Measurements from ENCODE around the gene NDP. TPM values are rescaled to one million over a fixed set of nuclear protein-coding genes. Genes with fewer than 3 reads are reported as not detected.

NDP gene
- polyA plus RNA-seq, 1 donor: 0.54 TPM

- no peaks in the 10 kb centered on the region for H3K4me1 ChIP-seq (ENCODE audit: control insufficient read depth, insufficient read depth, low read length)
- WGBS (ENCODE audit: insufficient coverage, low lambda C conversion rate): no CpG with 5 or more reads among the region's 3 CpGs
- H3K4me3 ChIP-seq (ENCODE audit: low read length): no peak overlapping the region
- H3K27ac ChIP-seq (ENCODE audit: low read length): no peak overlapping the region
- H3K27me3 ChIP-seq (ENCODE audit: control insufficient read depth, insufficient read depth, low read length): no peaks in the 10 kb centered on the region
- DNase-seq: no peak
- no peaks in the 10 kb centered on the region for H3K9me3 ChIP-seq (ENCODE audit: control insufficient read depth, low read depth, low read length)
- H3K36me3 ChIP-seq (ENCODE audit: control insufficient read depth, insufficient read depth, low read length): no peaks in the 10 kb centered on the region
Measured at GRCh38 chrX:44003975-44004374, 30.8 kb upstream of the NDP start.

GRCh38 chrX:44002567-44002966, 29.4 kb upstream of the NDP start:
- WGBS (ENCODE audit: insufficient coverage, low lambda C conversion rate): no CpG with 5 or more reads among the region's 1 CpG
- Histone ChIP-seq H3K36me3 (ENCODE audit: control insufficient read depth, insufficient read depth, low read length) (no peaks in the 10 kb centered on the region), H3K27ac (ENCODE audit: low read length) (no peak overlapping the region), H3K27me3 (ENCODE audit: control insufficient read depth, insufficient read depth, low read length) (no peaks in the 10 kb centered on the region), H3K4me3 (ENCODE audit: low read length) (no peak overlapping the region), H3K9me3 (ENCODE audit: control insufficient read depth, low read depth, low read length) (no peaks in the 10 kb centered on the region), H3K4me1 (ENCODE audit: control insufficient read depth, insufficient read depth, low read length) (no peaks in the 10 kb centered on the region)
- DNase-seq: no peak

GRCh38 chrX:43998374-43998773, 25.2 kb upstream of the NDP start:
- no peaks in the 10 kb centered on the region for H3K9me3 ChIP-seq (ENCODE audit: control insufficient read depth, low read depth, low read length)
- DNase-seq: no peak
- no CpG with 5 or more reads among the region's 1 CpG for WGBS (ENCODE audit: insufficient coverage, low lambda C conversion rate)

GRCh38 chrX:43996491-43996890, 23.3 kb upstream of the NDP start:
- H3K36me3 ChIP-seq (ENCODE audit: control insufficient read depth, insufficient read depth, low read length): no peaks in the 10 kb centered on the region
- no peak for DNase-seq
- H3K4me1 ChIP-seq (ENCODE audit: control insufficient read depth, insufficient read depth, low read length): no peaks in the 10 kb centered on the region
- no CpG with 5 or more reads among the region's 2 CpGs for WGBS (ENCODE audit: insufficient coverage, low lambda C conversion rate)
- no peak overlapping the region for H3K4me3 ChIP-seq (ENCODE audit: low read length)
- H3K27ac ChIP-seq (ENCODE audit: low read length): no peak overlapping the region
- H3K27me3 ChIP-seq (ENCODE audit: control insufficient read depth, insufficient read depth, low read length): no peaks in the 10 kb centered on the region
- no peaks in the 10 kb centered on the region for H3K9me3 ChIP-seq (ENCODE audit: control insufficient read depth, low read depth, low read length)

More at GRCh38 chrX:43998374-43998773, 25.2 kb upstream of the NDP start:
- Histone ChIP-seq H3K36me3 (ENCODE audit: control insufficient read depth, insufficient read depth, low read length) (no peaks in the 10 kb centered on the region), H3K27ac (ENCODE audit: low read length) (no peak overlapping the region), H3K4me1 (ENCODE audit: control insufficient read depth, insufficient read depth, low read length) (no peaks in the 10 kb centered on the region), H3K27me3 (ENCODE audit: control insufficient read depth, insufficient read depth, low read length) (no peaks in the 10 kb centered on the region), H3K4me3 (ENCODE audit: low read length) (no peak overlapping the region)

- DNase-seq: no peak
- Histone ChIP-seq H3K4me3 (ENCODE audit: low read length) (no peak overlapping the region), H3K27me3 (ENCODE audit: control insufficient read depth, insufficient read depth, low read length) (no peaks in the 10 kb centered on the region), H3K36me3 (ENCODE audit: control insufficient read depth, insufficient read depth, low read length) (no peaks in the 10 kb centered on the region), H3K27ac (ENCODE audit: low read length) (no peak overlapping the region), H3K4me1 (ENCODE audit: control insufficient read depth, insufficient read depth, low read length) (no peaks in the 10 kb centered on the region), H3K9me3 (ENCODE audit: control insufficient read depth, low read depth, low read length) (no peaks in the 10 kb centered on the region)
- WGBS (ENCODE audit: insufficient coverage, low lambda C conversion rate): no CpG with 5 or more reads among the region's 5 CpGs
Measured at GRCh38 chrX:43986083-43986482, 12.9 kb upstream of the NDP start.

GRCh38 chrX:43985511-43985910, 12.3 kb upstream of the NDP start:
- no CpG with 5 or more reads among the region's 2 CpGs for WGBS (ENCODE audit: insufficient coverage, low lambda C conversion rate)

GRCh38 chrX:43978226-43978625, 5.0 kb upstream of the NDP start:
- no peaks in the 10 kb centered on the region for H3K9me3 ChIP-seq (ENCODE audit: control insufficient read depth, low read depth, low read length)
- no CpG with 5 or more reads among the region's 3 CpGs for WGBS (ENCODE audit: insufficient coverage, low lambda C conversion rate)
- no peak overlapping the region for H3K27ac ChIP-seq (ENCODE audit: low read length)
- H3K4me3 ChIP-seq (ENCODE audit: low read length): no peak overlapping the region
- no peaks in the 10 kb centered on the region for H3K4me1 ChIP-seq (ENCODE audit: control insufficient read depth, insufficient read depth, low read length)
- no peak for DNase-seq
- no peaks in the 10 kb centered on the region for H3K27me3 ChIP-seq (ENCODE audit: control insufficient read depth, insufficient read depth, low read length)
- H3K36me3 ChIP-seq (ENCODE audit: control insufficient read depth, insufficient read depth, low read length): no peaks in the 10 kb centered on the region

More at GRCh38 chrX:43985511-43985910, 12.3 kb upstream of the NDP start:
- Histone ChIP-seq H3K4me3 (ENCODE audit: low read length) (no peak overlapping the region), H3K27me3 (ENCODE audit: control insufficient read depth, insufficient read depth, low read length) (no peaks in the 10 kb centered on the region), H3K27ac (ENCODE audit: low read length) (no peak overlapping the region), H3K9me3 (ENCODE audit: control insufficient read depth, low read depth, low read length) (no peaks in the 10 kb centered on the region), H3K36me3 (ENCODE audit: control insufficient read depth, insufficient read depth, low read length) (no peaks in the 10 kb centered on the region), H3K4me1 (ENCODE audit: control insufficient read depth, insufficient read depth, low read length) (no peaks in the 10 kb centered on the region)
- no peak for DNase-seq

GRCh38 chrX:43976205-43976604, 3.0 kb upstream of the NDP start:
- no peak for DNase-seq

GRCh38 chrX:43975796-43976195, 2.6 kb upstream of the NDP start:
- no peaks in the 10 kb centered on the region for H3K4me1 ChIP-seq (ENCODE audit: control insufficient read depth, insufficient read depth, low read length)
- no peaks in the 10 kb centered on the region for H3K9me3 ChIP-seq (ENCODE audit: control insufficient read depth, low read depth, low read length)
- no peaks in the 10 kb centered on the region for H3K36me3 ChIP-seq (ENCODE audit: control insufficient read depth, insufficient read depth, low read length)
- no peaks in the 10 kb centered on the region for H3K27me3 ChIP-seq (ENCODE audit: control insufficient read depth, insufficient read depth, low read length)
- no peak for DNase-seq
- WGBS (ENCODE audit: insufficient coverage, low lambda C conversion rate): no CpG with 5 or more reads among the region's 5 CpGs
- no peak overlapping the region for H3K27ac ChIP-seq (ENCODE audit: low read length)
- no peak overlapping the region for H3K4me3 ChIP-seq (ENCODE audit: low read length)

More at GRCh38 chrX:43976205-43976604, 3.0 kb upstream of the NDP start:
- Histone ChIP-seq H3K4me1 (ENCODE audit: control insufficient read depth, insufficient read depth, low read length) (no peaks in the 10 kb centered on the region), H3K27me3 (ENCODE audit: control insufficient read depth, insufficient read depth, low read length) (no peaks in the 10 kb centered on the region), H3K9me3 (ENCODE audit: control insufficient read depth, low read depth, low read length) (no peaks in the 10 kb centered on the region), H3K27ac (ENCODE audit: low read length) (no peak overlapping the region), H3K36me3 (ENCODE audit: control insufficient read depth, insufficient read depth, low read length) (no peaks in the 10 kb centered on the region), H3K4me3 (ENCODE audit: low read length) (no peak overlapping the region)

- H3K9me3 ChIP-seq (ENCODE audit: control insufficient read depth, low read depth, low read length): no peaks in the 10 kb centered on the region
- WGBS (ENCODE audit: insufficient coverage, low lambda C conversion rate): no CpG with 5 or more reads among the region's 6 CpGs
- no peak overlapping the region for H3K27ac ChIP-seq (ENCODE audit: low read length)
- no peaks in the 10 kb centered on the region for H3K27me3 ChIP-seq (ENCODE audit: control insufficient read depth, insufficient read depth, low read length)
- no peaks in the 10 kb centered on the region for H3K36me3 ChIP-seq (ENCODE audit: control insufficient read depth, insufficient read depth, low read length)
- H3K4me3 ChIP-seq (ENCODE audit: low read length): no peak overlapping the region
- no peaks in the 10 kb centered on the region for H3K4me1 ChIP-seq (ENCODE audit: control insufficient read depth, insufficient read depth, low read length)
- DNase-seq: no peak
Measured at GRCh38 chrX:43974741-43975465, 1.7 kb upstream of the NDP start.

- Histone ChIP-seq H3K4me3 (ENCODE audit: low read length) (peak overlapping the region; percentile 26), H3K27ac (ENCODE audit: low read length) (no peak overlapping the region), H3K4me1 (ENCODE audit: control insufficient read depth, insufficient read depth, low read length) (no peaks in the 10 kb centered on the region), H3K27me3 (ENCODE audit: control insufficient read depth, insufficient read depth, low read length) (no peaks in the 10 kb centered on the region), H3K36me3 (ENCODE audit: control insufficient read depth, insufficient read depth, low read length) (no peaks in the 10 kb centered on the region), H3K9me3 (ENCODE audit: control insufficient read depth, low read depth, low read length) (no peaks in the 10 kb centered on the region)
- WGBS (ENCODE audit: insufficient coverage, low lambda C conversion rate): no CpG with 5 or more reads among the region's 2 CpGs
- DNase-seq: peak; percentile 14 to 29
Measured at GRCh38 chrX:43974100-43974475, 898 bp upstream of the NDP start.

Measured in large intestine (tissue), 3 donors.